ENCODE data around the gene SH3PXD2B.
"Not testable (repeated sequence)": the region's sequence is repeated elsewhere in the genome, so short reads cannot be mapped to it uniquely, and the experiment has no call there.

The SH3PXD2B gene

DNA sequence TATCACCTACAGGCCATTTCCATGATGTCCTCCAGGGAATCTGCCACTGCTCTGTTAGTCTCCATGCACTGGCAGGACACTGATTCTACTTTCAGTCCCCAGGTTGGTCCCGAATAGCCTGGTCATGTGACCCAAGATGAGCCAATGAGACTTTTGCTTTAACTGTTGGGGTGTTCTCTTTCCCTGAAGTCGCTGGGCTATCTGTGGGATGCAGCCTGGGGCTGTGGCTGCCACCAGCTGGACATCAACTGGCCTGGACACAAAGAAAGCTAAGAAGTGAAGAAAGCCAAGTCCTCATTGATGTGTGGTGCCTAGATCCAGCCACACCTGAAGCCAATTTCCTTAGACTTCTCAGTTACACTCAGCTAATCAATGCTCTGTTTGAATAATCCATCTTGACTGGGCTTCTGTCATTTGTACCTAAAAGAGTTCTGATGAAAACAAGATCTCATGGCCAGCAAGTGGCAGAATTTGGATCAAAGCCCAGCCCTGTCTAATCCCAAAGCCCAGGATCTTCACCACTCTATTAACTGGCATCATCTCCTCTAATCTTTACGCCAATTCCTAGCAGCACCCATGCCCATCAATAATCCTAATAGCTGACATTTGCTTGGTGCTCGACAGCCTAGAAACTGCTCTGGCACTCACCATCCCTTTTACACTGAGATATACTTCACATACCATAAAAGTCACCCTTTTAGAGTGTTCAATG lies 37.0 kb downstream of the SH3PXD2B start:
- no peak for DNase-seq

DNA sequence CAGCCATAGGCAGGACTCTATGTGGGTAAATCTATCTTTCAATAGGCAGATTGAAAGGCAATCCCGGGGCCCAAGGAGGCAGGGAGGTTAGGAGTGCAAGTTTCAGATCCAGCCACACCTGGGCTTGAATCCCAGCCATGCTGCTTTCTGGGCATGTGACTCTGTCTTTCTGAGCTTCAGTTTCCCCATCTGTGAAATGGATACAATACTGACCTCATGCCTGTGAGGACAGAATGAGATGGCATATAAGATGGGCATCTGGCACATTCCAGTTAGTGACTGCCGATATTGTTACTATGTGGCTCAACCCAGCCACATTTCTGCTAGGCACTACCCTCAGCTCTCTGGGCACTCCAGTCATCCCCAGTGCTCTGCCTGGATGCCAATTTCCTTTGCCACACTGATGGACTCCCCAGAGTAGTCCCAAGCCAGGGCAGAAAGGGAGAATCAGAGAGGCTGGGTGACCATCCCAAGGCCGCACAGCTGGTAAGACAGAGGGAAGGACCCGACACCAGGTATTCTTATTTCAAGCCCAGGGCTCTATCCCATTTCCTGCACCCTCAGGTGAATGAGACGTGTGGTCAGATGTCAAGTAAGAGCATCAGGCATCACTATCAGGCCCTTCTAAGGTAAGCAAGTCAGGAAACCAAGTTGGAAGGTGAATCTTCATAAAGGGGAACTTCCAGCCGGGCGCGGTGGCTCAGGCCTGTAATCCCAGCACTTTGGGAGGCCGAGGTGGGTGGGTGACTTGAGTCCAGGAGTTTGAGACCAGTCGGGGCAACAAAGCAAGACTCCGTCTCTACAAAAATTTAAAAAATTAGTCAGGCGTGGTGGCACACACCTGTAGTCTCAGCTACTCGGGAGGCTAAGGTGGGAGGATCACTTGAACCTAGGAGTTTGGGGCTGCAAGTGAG lies 38.7 kb downstream of the SH3PXD2B start:
- DNase-seq: no peak

DNA sequence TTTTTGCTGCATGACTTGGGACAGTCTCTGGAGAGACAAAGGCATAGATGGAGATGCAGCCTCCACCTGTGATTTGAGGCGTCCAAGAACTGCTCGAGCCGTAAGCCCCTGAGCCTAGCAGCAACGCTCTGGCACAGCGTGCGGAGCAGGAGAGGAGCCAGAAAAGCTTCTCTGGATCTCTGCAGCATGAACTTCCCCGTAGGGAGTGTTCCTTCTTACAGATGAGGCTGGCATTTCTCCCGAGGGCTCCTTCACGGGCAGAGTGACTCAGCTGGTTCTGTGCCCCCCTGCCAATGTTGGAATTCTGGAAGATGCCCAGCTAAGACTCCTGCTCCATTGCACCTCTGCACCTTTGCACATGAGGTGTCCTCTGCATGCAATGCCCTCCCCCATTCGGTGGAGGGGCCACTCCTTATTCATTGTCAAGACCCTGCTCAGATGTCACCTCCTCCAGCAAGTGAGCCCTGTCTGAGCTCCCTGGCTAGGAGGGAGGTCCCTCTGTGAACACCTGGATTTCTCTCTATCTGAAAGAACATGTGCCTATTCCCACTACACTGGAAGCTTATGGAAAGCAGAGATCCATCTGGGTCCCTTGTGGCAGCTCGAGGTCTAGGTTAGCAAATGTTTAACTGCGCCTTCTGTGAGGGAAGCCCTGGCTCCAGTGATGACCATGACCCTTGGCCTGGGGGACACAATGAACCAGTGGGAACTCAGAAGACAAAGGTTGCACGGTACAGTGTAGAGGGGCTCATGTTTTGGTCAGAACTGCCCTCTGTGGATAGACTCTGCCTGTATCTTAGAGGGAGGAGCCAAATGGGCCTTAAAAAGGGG lies 39.6 kb downstream of the SH3PXD2B start:
- no peak for DNase-seq

DNA sequence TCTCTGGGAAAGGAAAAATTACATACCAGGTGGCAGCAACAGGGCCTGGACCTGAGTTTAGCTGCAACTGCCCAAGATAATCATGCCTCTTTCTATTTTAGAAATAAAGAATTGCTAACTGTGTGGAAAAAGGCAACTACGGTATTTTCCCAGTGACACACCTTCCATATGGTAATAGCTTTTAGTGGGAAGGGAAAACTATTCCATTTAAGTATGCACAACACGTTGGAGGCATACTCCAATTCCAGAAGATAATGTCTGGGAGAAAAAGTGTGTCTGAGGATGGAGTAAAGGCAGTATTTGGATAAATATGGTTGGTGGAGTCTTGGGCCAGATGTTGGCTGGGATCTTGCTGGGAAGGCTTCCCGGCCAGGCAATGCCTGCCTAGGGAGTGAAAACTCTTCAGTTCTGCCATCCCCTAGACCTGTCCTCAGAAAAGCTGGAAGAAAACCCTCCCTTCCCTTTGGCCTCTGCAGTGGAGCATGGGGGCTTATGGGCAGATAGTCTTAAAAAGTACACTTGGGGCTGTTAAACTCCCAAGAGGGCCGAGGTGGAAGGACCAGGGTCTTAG lies 40.6 kb downstream of the SH3PXD2B start:
- DNase-seq: no peak

DNA sequence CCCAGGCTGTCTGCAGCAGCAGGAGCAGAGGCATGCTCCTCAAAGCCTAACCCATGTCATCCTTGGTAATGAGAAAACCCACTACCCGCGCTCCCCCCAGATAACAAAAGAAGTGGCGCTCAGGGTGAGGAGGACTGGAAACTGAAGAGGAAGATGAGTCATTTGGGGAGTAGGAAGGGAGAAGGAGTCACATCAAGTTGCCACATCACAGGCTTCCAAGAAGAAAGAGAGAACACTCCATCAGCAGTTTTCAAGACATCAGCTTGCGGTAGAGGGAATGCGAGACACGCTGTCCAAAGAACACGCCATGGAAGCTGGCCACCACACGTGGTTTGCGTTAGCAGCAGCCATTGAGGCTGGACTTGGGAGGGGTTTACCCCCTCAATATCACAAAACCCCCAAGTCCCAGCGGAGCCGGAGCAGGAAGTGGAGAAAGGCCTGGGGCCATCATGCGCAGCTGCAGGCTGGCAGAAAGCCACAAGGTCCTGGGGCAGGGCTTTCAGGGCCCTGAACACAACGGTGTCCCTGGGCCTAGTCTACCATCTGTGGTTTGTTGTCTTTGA lies 41.5 kb downstream of the SH3PXD2B start:
- no peak for DNase-seq

DNA sequence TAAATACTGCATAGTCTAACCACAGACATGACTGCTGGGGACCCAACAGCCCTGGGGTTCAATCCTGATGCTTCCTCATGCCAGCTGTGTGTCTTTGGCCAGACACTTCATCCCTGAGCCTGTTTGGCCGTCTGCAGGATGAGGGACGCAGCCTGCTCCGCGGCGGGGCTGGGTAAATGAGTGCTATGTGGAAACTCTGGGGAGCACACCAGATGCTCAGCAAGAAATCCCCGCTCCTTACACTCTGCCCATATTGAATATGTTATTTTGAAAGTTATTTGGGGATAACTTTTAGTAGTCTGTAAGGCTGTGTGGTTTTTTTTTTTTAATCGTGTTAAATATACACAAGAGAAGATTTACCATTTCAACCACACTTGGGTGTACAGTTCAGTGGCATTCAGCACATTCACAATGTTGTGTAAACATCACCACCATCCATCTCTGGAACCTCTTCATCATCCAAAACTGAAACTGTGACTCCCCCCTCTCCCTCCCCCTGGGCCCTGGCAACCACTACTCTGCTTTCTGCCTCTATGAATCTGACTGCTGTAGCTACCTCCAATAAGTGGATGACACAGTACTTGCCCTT lies 42.7 kb downstream of the SH3PXD2B start:
- no peak for DNase-seq

GRCh38 chr5:172410662-172411483 lies 43.5 kb downstream of the SH3PXD2B start:
- no peak for DNase-seq

DNA sequence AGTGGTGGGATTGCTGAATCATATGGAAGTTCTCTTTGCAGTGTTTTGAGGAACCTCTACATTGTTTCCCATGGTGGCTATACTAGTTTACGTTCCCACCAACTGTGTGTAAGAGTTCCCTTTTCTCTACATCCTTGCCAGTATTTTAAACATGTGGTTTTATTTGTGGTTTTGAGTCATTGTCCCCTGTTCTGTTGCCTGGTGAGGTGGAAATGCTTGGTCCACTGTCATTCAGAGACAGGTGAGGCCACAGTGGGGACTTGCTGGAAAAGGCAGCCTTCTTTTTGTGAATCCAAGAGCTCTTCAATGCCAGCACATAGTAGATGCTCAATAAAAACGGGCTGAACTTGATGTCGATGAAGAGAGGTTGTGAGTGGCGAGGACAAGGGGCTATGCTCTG lies 44.2 kb downstream of the SH3PXD2B start:
- no peak for DNase-seq

DNA sequence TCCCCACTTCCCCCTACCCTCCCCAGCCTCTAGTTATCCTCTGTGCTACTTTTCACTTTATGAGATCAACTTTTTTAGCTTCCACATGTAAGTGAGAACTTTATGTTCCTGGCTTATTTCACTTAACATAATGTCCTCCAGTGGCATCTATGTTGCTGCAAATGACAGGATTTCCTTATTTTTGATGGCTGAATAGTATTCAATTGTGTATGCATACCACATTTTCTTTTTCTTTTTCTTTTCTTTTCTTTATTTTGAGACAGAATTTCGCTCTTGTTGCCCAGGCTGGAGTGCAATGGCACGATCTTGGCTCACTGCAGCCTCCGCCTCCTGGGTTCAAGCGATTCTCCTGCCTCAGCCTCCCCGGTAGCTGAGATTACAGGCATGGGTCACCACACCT lies 44.8 kb downstream of the SH3PXD2B start:
- not testable (repeated sequence) for DNase-seq

GRCh38 chr5:172407822-172408221 lies 46.5 kb downstream of the SH3PXD2B start:
- no peak for DNase-seq

GRCh38 chr5:172407241-172407691 lies 47.1 kb downstream of the SH3PXD2B start:
- no peak for DNase-seq

DNA sequence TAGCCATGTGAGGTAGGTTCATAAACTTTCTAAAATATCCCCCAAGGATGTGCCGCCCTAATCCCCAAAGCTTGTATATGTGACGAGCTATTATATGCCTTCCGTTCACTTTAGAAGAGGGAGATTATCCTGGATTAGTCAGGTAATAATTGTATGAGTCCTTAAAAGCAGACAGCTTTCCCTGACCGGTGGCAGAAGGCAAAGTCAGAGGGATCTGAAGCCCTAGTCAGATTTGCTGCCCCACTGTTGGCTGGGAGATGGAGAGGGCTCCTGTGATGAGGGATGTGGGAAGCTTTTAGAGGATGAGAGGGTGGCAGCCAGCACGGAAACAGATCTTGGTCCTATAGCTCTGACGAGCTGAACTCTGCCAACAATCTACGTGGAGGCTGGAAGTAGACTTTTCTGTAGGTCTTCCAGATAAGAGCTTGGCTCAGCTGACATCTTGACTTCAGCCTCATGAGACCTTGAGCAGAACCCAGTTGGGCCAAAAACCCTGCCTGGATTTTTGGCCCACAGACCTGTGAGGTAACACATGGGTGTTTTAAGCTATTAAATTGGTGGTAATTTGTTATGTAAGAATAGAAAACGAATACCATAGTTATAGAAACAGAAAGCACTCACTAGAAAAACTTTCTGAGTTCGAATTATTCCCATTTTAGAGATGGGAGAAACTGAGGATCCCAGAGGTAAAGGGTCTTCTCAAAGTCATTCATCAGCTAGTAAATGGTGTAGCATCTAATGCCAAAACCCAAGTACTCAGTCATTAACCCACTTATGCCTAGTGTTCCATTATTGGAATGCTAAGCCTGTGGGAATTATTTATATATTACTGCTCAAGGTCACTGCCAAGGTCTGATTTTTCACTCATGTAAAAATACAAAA lies 48.9 kb downstream of the SH3PXD2B start:
- DNase-seq: no peak

GRCh38 chr5:172404746-172405145 lies 49.6 kb downstream of the SH3PXD2B start:
- no peak for DNase-seq

GRCh38 chr5:172403817-172404216 lies 50.5 kb downstream of the SH3PXD2B start:
- DNase-seq: no peak

- DNase-seq: no peak
These were observed 51.0 kb downstream of the SH3PXD2B start for GRCh38 chr5:172403189-172403796.

GRCh38 chr5:172402531-172403188 lies 51.7 kb downstream of the SH3PXD2B start:
- no peak for DNase-seq

GRCh38 chr5:172402031-172402430 lies 52.3 kb downstream of the SH3PXD2B start:
- not testable (repeated sequence) for DNase-seq

- no peak for DNase-seq
These were observed 54.5 kb downstream of the SH3PXD2B start for GRCh38 chr5:172399826-172400225.

DNA sequence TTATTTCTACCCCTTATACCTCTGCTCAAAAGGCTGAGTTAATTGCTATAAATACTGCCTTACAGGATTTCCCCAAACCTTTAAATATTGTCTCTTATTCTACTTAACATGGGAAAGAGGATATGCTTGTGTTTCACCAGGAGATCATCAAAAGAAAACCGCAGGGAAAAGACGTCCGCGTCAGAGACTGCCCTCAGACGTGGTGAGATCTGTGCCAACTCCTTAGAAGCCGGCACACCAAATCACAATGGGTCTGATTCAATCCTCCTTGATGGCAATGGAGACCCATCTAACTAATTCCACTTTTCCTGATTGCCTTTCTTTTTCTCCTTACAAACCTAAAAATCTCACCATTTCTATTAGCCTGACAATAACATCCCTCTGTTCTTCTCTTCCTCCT lies 55.0 kb downstream of the SH3PXD2B start:
- no peak for DNase-seq

Measured in activated CD4-positive, alpha-beta T cell treated with anti-CD3 and anti-CD28 coated beads, Interleukin-2, amount 50 U/mL, for 4 hours (primary cell).